ENCODE results near the gene SMC6.

The SMC6 gene

GRCh38 chr2:17753803-17754663 is at the start of gene SMC6, which contains the start of gene GEN1:
Gene SMC6, minus strand, starts transcription at chr2:17753810. Its CDS starts 7,864 bp downstream, at chr2:17745946.
Gene GEN1, plus strand, starts transcription at chr2:17754138. Its CDS starts 5,806 bp downstream, at chr2:17759944.
- DNase-seq (ENCODE audit: low read depth in 4 of 4, low spot score in 1 of 4), result peak; percentile 79 to 90 (median 88)

GRCh38 chr2:17800693-17801458 is 47.3 kb upstream of the SMC6 start:
- no peak for DNase-seq (ENCODE audit: low read depth in 4 of 4, low spot score in 1 of 4)

GRCh38 chr2:17800219-17800618 is 46.6 kb upstream of the SMC6 start:
- DNase-seq (ENCODE audit: low read depth in 4 of 4, low spot score in 1 of 4), result no peak

GRCh38 chr2:17799301-17800120 is 45.9 kb upstream of the SMC6 start:
- no peak for DNase-seq (ENCODE audit: low read depth in 4 of 4, low spot score in 1 of 4)

GRCh38 chr2:17798338-17798737 is 44.7 kb upstream of the SMC6 start:
- DNase-seq (ENCODE audit: low read depth in 4 of 4, low spot score in 1 of 4), result no peak

GRCh38 chr2:17795309-17795708 is 41.7 kb upstream of the SMC6 start:
- DNase-seq (ENCODE audit: low read depth in 4 of 4, low spot score in 1 of 4), result no peak

GRCh38 chr2:17793803-17794354 is 40.3 kb upstream of the SMC6 start:
- DNase-seq (ENCODE audit: low read depth in 4 of 4, low spot score in 1 of 4), result no peak

- no peak for DNase-seq (ENCODE audit: low read depth in 4 of 4, low spot score in 1 of 4)
Measured at GRCh38 chr2:17793296-17793695, 39.7 kb upstream of the SMC6 start.

- no peak for DNase-seq (ENCODE audit: low read depth in 4 of 4, low spot score in 1 of 4)
Measured at GRCh38 chr2:17792515-17792914, 38.9 kb upstream of the SMC6 start.

GRCh38 chr2:17791817-17792130 is 38.2 kb upstream of the SMC6 start:
- DNase-seq (ENCODE audit: low read depth in 4 of 4, low spot score in 1 of 4), result no peak

GRCh38 chr2:17791121-17791816 is 37.7 kb upstream of the SMC6 start:
- no peak for DNase-seq (ENCODE audit: low read depth in 4 of 4, low spot score in 1 of 4)

- no peak for DNase-seq (ENCODE audit: low read depth in 4 of 4, low spot score in 1 of 4)
Measured at GRCh38 chr2:17790536-17790935, 36.9 kb upstream of the SMC6 start.

GRCh38 chr2:17788773-17789172 is 35.2 kb upstream of the SMC6 start:
- no peak for DNase-seq (ENCODE audit: low read depth in 4 of 4, low spot score in 1 of 4)

- DNase-seq (ENCODE audit: low read depth in 4 of 4, low spot score in 1 of 4), result no peak
Measured at GRCh38 chr2:17786727-17787126, 33.1 kb upstream of the SMC6 start.

- no peak for DNase-seq (ENCODE audit: low read depth in 4 of 4, low spot score in 1 of 4)
Measured at GRCh38 chr2:17781482-17781881, 27.9 kb upstream of the SMC6 start.

GRCh38 chr2:17780546-17780945 is 26.9 kb upstream of the SMC6 start:
- no peak for DNase-seq (ENCODE audit: low read depth in 4 of 4, low spot score in 1 of 4)

GRCh38 chr2:17772532-17772931 is 18.9 kb upstream of the SMC6 start:
- no peak for DNase-seq (ENCODE audit: low read depth in 4 of 4, low spot score in 1 of 4)

GRCh38 chr2:17771956-17772355 is 18.3 kb upstream of the SMC6 start:
- no peak for DNase-seq (ENCODE audit: low read depth in 4 of 4, low spot score in 1 of 4)

GRCh38 chr2:17768894-17769293 is 15.3 kb upstream of the SMC6 start:
- DNase-seq (ENCODE audit: low read depth in 4 of 4, low spot score in 1 of 4), result no peak

GRCh38 chr2:17765398-17765797 is 11.8 kb upstream of the SMC6 start:
- DNase-seq (ENCODE audit: low read depth in 4 of 4, low spot score in 1 of 4), result no peak

All from stimulated activated CD4-positive, alpha-beta T cell treated with anti-CD3 and anti-CD28 coated beads, Interleukin-1b, Interleukin-23, amount 100 ng/mL, for 24 hours (primary cell).